ENCODE measurements around the gene EFNB3.
A peak's percentile ranks its signal among the peaks of the same experiment; 100 is the strongest.

EFNB3 gene

DNA sequence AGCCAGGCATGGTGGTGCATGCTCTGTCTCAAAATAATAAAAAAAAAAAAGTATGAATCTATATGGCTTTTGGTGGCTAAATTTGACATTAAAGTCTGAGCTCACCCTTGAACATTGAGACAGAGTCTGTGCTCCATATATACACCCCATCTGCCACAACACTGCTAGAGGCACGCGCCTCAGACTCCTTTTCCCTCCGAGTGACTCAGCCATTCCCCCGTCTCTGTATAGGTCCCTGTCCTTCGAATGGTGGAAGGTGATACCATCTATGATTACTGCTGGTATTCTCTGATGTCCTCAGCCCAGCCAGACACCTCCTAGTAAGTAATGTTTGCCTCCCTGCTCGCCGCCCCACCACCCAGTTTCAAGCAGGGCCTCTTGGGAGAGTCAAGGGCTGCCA, 4.5 kb upstream of the EFNB3 start:
- DNase-seq, result no peak

DNA sequence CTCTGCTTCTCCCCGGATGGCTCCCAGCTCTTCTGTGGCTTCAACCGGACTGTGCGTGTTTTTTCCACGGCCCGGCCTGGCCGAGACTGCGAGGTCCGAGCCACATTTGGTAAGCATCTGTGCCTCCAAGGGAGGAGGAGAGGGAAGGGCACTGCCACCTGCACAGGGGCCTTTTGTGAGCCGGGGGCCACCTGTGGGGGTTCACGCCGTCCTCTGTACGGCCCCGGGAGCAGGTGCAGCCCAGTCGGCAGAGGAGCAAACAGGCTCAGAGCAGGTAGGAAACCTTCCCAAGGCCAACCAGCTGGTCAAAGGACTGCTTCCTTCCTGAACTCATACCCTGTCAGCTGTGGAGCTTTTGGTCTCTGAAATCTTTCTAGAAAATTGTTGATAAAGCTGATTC, 3.3 kb upstream of the EFNB3 start:
- DNase-seq, result no peak

DNA sequence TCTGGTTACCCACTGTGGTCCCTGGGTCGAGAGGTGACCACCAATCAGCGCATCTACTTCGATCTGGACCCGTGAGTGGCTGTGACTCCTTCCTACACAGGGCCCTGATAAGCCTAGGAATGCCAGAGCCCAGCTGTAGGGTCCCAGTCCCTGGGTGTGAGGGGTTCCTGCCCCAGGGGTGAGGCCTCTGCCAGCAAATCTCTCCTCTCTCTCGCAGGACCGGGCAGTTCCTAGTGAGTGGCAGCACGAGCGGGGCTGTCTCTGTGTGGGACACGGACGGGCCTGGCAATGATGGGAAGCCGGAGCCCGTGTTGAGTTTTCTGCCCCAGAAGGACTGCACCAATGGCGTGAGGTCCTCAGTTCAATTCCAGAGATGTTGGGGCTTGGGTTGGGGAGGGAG, 2.2 kb upstream of the EFNB3 start:
- DNase-seq, result no peak

DNA sequence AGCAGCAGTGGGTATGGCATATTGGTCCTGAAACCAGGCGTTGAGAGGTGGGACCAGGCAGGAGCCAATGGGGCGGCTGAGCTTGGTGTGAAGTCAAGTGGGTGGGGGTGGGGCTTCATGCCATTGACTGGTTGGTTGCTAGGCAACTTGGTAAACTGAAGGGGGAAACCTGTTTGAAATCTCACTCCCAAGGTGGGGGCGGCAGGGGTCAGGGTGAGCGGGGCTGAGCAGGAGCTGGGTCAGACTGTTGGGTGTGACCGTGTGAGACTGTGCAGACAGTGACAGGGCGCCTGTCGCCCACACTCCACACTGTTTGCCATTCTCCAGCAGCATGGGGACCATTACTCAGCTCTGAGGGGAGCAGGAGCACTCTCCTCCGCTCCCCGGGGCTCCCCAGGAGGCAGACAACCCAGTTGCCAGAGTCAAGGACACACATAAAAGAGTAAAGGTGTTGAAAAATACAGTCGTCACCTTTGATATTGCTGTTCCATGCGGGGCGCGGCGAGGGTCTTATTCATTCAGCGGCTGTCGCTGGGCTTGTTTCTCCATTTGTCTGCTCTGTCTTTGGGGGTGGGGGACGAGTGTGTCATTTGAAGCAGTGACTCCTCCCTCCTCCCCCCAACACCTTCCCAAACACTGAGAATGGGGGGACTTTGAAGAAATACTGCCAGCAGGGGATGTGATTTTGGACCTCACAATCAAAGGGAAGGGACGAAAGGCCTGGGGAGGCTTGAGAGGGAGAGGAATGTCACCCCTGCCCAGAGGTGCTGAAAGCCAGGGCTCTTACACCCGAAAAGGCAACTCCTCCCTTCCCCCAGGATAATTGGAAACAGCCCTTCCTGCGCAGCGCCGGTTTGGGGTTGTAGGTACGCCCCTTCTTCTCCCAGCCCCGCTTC, 1.2 kb upstream of the EFNB3 start:
- DNase-seq, result no peak

DNA sequence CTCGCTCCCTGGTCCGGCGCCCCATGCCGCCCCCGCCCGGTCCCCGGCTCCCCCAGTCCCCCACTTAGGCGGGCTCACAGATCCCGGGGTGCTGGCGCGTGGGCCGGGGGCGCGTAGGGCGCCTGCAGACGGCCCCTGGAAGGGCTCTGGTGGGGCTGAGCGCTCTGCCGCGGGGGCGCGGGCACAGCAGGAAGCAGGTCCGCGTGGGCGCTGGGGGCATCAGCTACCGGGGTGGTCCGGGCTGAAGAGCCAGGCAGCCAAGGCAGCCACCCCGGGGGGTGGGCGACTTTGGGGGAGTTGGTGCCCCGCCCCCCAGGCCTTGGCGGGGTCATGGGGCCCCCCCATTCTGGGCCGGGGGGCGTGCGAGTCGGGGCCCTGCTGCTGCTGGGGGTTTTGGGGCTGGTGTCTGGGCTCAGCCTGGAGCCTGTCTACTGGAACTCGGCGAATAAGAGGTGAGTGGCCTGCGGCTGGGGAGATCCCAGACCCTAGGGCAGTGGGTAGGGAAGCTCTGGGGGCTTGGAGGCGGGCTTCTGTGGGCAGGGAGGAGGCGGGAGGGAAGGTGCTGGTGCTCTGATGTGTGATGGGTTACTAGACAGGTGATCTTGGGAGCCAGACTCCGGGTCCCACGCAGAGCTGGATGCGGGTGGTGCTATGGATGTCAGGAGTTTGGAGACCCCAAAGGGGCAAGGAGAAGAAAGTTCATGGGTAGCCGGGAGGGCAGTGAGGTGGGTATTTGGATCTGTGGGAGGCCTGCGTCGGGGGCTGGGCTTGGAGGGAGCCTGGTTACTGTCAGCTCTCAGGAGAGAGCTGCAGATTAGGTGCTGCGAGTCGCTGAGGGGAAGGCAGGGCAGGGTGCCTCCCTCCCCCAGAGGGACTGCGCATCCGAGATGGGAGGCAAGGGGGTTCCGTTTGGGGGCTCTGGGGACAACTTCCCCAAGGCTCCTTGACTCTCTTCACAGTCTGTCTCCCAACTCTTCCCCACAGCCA, 560 bp downstream of the EFNB3 start:
- no peak for DNase-seq

DNA sequence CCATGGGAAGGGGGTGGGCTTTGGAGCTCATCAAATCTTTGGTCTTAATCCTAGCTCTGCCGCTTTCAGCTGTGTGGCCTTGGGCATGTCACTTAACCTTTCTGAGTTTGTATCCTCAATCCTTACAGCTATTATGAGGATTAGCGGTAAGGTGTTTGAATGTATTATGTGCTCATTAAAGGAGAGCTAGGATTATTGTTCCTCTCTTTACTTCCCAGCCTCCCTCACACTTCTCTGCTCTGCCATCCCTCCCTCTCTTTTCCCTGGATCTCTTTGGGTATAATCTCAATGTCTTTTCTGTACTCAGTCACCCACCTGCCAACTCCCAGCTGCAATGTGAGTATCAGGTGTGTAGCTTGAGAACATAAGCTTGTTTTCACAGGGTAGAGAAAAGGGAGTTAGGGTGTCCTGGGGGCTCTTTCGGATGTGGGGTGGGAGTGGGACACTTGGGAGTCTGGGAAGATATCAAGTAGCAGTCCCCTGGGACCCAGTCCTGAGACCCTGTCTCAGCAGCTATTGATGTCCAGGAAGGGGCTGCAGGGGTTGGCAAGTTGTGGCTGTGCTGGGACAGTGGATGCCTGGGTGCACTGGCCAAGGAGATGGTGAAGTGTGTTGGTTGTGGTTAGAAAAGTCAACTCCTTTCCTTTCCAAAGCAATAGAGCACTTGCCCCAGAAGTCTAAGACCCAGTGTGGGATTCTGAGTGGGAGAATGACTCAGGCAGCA, 1.8 kb downstream of the EFNB3 start:
- no peak for DNase-seq

GRCh38 chr17:7707446-7707845, 2.4 kb downstream of the EFNB3 start:
- no peak for DNase-seq

- no peak for DNase-seq
Measured at GRCh38 chr17:7707858-7708750, 3.1 kb downstream of the EFNB3 start.

DNA sequence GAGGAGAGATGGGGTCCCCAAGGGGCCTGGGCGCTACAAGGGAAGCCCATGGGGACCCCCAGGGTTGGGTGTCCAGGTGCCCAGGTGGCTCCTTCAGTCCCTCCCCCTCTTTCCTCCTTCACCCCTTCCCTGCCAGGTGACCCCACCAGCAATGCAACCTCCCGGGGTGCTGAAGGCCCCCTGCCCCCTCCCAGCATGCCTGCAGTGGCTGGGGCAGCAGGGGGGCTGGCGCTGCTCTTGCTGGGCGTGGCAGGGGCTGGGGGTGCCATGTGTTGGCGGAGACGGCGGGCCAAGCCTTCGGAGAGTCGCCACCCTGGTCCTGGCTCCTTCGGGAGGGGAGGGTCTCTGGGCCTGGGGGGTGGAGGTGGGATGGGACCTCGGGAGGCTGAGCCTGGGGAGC, 4.0 kb downstream of the EFNB3 start:
- no peak for DNase-seq

- DNase-seq, result no peak
Measured at GRCh38 chr17:7710301-7710700, 5.3 kb downstream of the EFNB3 start.

DNA sequence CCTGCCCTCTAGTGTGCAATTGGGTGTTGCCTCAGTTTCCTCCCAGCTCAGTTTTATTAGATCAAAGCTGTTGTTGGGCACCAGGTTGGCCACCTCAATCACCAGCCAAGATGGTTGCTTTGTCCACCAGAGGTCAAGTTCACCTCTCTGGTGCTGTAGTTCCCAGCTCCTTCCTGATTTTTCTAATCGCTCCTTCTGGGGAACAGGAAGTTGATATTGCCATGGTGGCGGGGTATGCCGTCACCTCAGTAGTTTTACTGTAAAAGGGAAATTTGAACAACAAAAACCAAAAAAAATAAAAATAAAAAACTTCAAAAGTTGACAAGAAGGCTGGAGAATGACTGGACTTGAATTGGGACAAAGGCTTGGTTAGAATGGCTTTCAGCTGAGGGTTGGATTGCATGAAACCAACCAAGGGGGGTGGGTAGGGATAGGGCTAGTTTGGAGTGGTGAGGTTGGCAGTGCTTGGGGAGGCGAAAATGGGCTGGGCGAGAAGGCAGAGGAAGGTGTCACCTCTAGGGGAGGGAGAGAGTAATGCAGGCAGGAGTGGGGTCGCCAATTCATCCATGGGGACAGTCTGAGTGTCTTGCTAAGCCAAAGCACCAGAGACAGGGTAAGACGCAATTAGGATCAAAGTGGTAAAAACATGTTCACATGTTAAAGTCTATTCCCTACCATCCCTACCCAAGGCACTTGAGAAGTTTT, 6.2 kb downstream of the EFNB3 start:
- DNase-seq, result no peak

DNA sequence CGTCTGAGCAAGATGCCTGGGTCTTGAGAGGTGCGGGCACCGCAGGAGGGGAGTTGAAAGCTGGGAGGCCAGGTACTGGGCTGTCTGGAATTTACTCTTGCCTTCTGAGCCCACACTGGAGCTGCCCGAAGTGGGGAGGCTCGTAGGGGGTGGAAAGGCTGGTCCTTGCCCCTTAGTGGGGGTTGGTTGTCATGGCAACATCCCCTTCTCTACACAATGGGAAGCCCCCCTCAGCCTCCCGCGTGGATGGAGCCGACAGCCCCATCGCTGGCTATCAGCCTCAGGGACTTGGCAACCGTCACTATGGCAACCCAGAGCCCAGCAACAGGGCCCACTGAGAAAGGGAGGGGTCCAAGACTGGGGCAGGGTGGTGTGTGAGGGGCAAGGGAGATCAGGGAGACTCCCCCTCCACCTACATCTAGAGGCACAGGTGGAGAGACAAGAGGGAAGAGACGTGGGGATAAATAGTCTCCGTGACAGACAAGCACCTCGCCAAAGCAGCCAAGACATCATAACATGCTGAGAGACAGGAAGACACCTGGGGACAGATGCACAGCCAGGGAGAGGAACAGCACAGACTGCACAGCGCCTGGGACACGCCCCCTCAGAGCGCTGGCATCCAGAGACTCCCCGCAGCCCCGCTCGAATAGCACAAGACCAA, 7.2 kb downstream of the EFNB3 start:
- no peak for DNase-seq

DNA sequence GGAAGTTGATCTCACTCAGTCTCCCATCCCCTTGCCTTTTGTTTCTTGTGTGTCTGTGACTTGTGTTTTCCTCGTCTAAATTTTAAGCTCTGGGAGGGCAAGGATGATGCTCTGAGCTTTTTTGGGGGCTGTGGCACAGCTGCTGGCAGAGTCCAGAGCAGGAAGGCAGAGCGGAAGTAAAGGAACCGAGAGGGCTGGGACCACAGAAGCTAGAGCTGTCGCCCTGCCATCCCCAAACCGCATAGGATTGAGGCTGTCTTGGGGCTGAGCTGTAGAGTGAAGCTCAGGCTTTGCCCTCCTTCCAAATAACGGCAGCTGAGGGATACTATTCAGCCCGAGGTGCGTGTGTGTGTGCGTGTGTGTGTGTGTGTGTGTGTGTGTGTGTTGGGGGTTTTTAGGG, 8.8 kb downstream of the EFNB3 start:
- no peak for DNase-seq

DNA sequence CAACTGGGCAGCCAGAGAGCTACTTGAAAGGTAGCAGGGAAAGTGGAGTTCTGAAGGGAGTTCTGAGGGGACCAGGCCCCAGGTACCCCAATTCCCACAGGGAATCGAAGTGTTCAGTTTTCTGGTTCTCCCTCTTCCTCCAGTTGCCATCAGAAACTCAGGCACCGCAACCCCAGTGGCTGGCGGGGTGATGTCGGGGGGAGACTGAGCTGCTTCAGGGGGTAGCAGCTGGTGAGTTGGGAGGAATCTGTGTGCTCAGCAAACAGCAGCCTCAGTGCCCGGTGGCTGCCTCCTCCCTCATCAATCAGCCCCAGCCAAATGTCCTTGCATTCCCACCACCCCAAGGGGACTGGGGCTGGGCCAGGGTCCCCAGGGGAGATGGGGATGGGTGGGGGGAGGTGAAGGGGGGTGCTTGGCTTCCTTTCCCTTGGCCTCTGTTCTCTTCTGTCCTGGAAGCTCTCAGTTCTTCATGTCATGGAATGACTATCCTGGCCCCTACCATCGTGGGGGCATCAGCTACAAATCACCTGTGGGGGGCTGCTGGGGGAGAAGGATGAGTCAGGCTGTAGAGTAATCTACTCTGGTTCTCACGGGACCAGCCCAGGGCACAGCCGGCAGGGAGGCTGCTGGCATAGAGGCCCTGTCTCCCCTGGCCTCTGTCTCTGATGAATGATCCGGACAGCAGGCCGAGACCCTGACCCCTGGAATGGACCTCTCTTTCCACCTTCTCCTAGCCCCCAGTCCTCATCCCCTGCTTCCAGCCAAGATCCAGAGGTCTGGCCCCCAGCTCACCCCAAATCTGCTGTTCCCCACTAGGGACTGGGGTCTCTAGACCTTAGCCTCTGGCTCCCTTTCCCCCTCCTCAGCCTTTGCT, 10.0 kb downstream of the EFNB3 start:
- DNase-seq, result no peak

DNA sequence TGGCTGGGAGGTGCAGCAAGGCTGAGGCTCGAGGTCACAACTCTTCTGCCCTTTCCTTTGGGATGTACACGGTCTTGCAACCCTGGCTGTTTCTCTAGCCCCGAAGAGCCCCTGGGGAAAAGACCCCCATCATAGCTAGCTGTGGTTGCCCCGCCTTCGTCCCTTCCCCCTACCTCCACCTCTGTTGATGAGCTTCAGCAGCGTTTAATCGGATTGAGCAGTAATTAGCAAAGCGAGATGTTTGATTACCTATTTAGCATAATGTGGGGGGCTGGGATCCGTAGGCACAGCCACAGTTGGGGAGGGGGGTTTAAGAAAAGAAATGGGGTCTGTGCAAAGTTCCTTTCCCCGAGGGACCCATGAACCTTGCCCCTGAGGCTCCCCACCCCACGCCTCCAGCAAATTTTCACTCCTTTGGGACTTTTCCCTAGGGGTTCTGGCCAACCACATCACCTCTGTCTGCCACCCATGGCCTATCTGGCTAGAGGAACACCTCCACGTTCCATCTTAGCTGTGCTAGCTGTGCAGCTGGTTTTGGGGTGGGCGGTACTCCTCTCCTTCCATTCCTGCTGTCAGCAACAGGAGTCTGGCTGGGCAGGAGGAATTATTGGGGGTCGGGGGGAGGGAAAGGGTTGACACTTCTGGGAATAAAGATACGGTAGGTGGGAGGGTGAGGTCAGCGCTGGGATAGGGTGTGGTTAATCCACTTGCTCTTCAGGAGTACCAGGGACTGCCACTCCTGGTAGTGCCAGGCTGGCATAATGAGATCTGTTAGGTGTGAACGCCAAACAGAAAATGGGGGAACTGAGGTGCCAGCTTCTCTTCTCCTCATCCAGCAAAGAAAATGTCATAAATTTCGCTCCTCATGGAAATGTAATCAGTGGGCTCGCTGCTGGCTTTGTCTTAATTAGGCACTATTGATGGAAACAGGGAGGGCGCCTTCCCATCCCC, 11.2 kb downstream of the EFNB3 start:
- no peak for DNase-seq

- peak; percentile 34 for DNase-seq
Measured at GRCh38 chr17:7716901-7717755, 12.1 kb downstream of the EFNB3 start, which contains the start of gene DNAH2. DNAH2 (plus strand) TSS chr17:7717744; CDS start chr17:7719735, 1,991 bp downstream.

DNA sequence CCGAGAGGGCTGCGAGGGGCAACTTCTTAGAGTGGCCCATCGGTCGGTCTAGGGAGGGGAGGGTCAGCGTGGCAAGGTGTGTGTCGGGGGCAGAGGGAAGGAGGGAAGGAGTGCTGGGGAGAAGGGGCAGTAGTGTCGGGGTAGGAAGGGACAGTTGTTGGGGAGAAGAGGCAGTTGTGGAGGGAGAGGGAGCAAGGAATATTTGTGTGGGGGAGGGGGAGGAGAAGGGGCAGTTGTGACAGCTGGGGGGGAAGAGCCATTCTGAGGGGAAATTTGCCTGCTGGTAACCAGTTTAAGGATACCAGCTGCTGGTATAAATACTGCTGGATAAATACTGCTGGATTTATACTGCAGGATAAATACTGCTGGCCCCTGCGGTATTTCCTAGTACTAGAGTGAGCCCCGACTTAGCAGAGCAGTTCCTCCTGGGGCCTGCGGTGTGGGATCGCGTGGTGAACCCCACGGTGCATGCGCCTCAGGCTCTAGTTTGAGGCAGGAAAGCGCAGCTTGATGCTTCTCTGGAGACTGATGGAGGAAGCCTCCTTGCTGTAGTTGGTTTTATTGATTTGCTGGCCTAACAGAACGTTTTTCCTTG, 12.9 kb downstream of the EFNB3 start:
- peak; percentile 30 for DNase-seq
